CMK (cell line): ENCODE results near the gene FKBP10.
"Not testable (repeated sequence)": the region's sequence is repeated elsewhere in the genome, so short reads cannot be mapped to it uniquely, and the experiment has no call there.

ENCODE experiments used
- DNase-seq: peaks from one replicate; pipeline ENCODE4 v3.0.0-alpha.2; 2010; ENCODE audit warnings: low read depth

Gene FKBP10

GRCh38 chr17:41839448-41839847, 26.6 kb downstream of the FKBP10 start:
- DNase-seq = not testable (repeated sequence)

- not testable (repeated sequence) for DNase-seq
Measured at GRCh38 chr17:41840781-41841180, 28.0 kb downstream of the FKBP10 start.

GRCh38 chr17:41844971-41845370, 32.2 kb downstream of the FKBP10 start:
- DNase-seq = no peak

GRCh38 chr17:41848788-41849187, 36.0 kb downstream of the FKBP10 start:
- DNase-seq = no peak

GRCh38 chr17:41849251-41849990, 36.6 kb downstream of the FKBP10 start:
- DNase-seq = no peak

- DNase-seq = not testable (repeated sequence)
Measured at GRCh38 chr17:41851382-41851781, 38.6 kb downstream of the FKBP10 start.

- no peak for DNase-seq
Measured at GRCh38 chr17:41860254-41860931, 47.6 kb downstream of the FKBP10 start.

- DNase-seq = no peak
Measured at GRCh38 chr17:41863074-41863848, 50.5 kb downstream of the FKBP10 start.

GRCh38 chr17:41864498-41864835, 51.7 kb downstream of the FKBP10 start:
- no peak for DNase-seq

- peak; percentile 55 for DNase-seq
Measured at GRCh38 chr17:41864836-41865595, 52.2 kb downstream of the FKBP10 start, which contains the start of gene KLHL11. Gene KLHL11 (minus strand): TSS chr17:41865423. CDS start chr17:41865370, 53 bp downstream.

GRCh38 chr17:41865596-41865893, 52.7 kb downstream of the FKBP10 start:
- no peak for DNase-seq

GRCh38 chr17:41868568-41868967, 55.8 kb downstream of the FKBP10 start:
- no peak for DNase-seq

GRCh38 chr17:41869426-41869825, 56.6 kb downstream of the FKBP10 start:
- no peak for DNase-seq

GRCh38 chr17:41870097-41870496, 57.3 kb downstream of the FKBP10 start:
- DNase-seq = no peak

- no peak for DNase-seq
Measured at GRCh38 chr17:41870627-41871026, 57.8 kb downstream of the FKBP10 start.

GRCh38 chr17:41871789-41872188, 59.0 kb downstream of the FKBP10 start:
- no peak for DNase-seq
